Kidney (tissue), 14 donors: ENCODE data around the gene MAML3. TPM values are rescaled to one million over a fixed set of nuclear protein-coding genes. Genes with fewer than 3 reads are reported as not detected.

Source experiments
- DNase-seq, 5 donors: peaks; one replicate each; pipeline ENCODE4 v3.0.0-alpha.2; 2013 to 2020
- FAIRE-seq: peaks from 2 replicates; lab custom pipeline; 2012; peaks lifted over from hg19 to GRCh38; lab: Jason Lieb, UNC
- H3K27ac ChIP-seq, 2 donors: one replicate each; pipeline ENCODE4 v1.7.0; 2013; ENCODE audit warnings: low read depth in 2 of 2, low read length in 2 of 2, inconsistent platforms in 1 of 2
- H3K27me3 ChIP-seq: one replicate; pipeline ENCODE4 v1.7.1; 2013; ENCODE audit warnings: low read length, inconsistent platforms; ENCODE audit not compliant: control insufficient read depth, insufficient read depth
- H3K36me3 ChIP-seq, 3 donors: one replicate each; pipeline versions ENCODE4 v1.7.0 to v1.7.1; 2013; ENCODE audit warnings: low read length in 3 of 3, control low read depth in 1 of 3, inconsistent platforms in 1 of 3; ENCODE audit not compliant: insufficient read depth in 3 of 3, control insufficient read depth in 2 of 3
- H3K4me1 ChIP-seq, 3 donors: one replicate each; pipeline versions ENCODE4 v1.7.0 to v1.7.1; 2013; ENCODE audit warnings: low read length in 3 of 3, inconsistent platforms in 1 of 3, low read depth in 1 of 3; ENCODE audit not compliant: control insufficient read depth in 2 of 3, insufficient read depth in 2 of 3
- H3K4me3 ChIP-seq, 3 donors: one replicate each; pipeline versions ENCODE4 v1.7.0 to v1.8.1; 2013; ENCODE audit warnings: low read length in 3 of 3, control low read depth in 1 of 3, inconsistent platforms in 1 of 3
- H3K9ac ChIP-seq, 3 donors: one replicate each; pipeline versions ENCODE4 v1.7.0 to v1.7.1; 2013; ENCODE audit warnings: low read length in 3 of 3, control low read depth in 1 of 3, inconsistent platforms in 1 of 3
- H3K9me3 ChIP-seq, 3 donors: one replicate each; pipeline versions ENCODE4 v1.7.0 to v1.7.1; 2013; ENCODE audit warnings: low read length in 3 of 3, control low read depth in 1 of 3, inconsistent platforms in 1 of 3; ENCODE audit not compliant: control insufficient read depth in 2 of 3, insufficient read depth in 1 of 3
- CTCF ChIP-seq: IDR thresholded peaks from 3 replicates; pipeline ENCODE4 v1.5.1; 2012; ENCODE audit warnings: mild to moderate bottlenecking, moderate library complexity, borderline replicate concordance; ENCODE audit not compliant: insufficient read depth; ENCODE audit errors: extremely low read depth
- intact Hi-C: fragments of 100-400 bp; cut with DNase I; formaldehyde crosslinking; loops from one replicate; pipeline ENCODE4 v1.11.1; 2022
- polyA plus RNA-seq: library from polyadenylated mRNA; stranded (reverse); fragments of 350-450 nt; fragmentation: Illumina TruSeq; extraction: RNeasy Lipid Tissue Mini Kit (QIAGEN cat#74804); gene quantifications from one replicate; pipeline ENCODE4 v1.2.3, GENCODE V29; 2014; ENCODE audit warnings: low read depth, low replicate concordance; ENCODE audit not compliant: insufficient read depth
- total RNA-seq: library from RNA; stranded (reverse); fragmentation: NEBNext Ultra II Directional; extraction: Animal tissue kit (Norgen Biotek cat#: 25700); gene quantifications from one replicate; pipeline ENCODE4 v1.2.1, GENCODE V29; 2021
- donor health status: control.
- donor health status: control.
- donor health status: control.
- donor health status: control.
- donor health status: control.
- donor health status: DM: yes; HTN: yes; CAD: no.
- donor health status: Normal renal cell carcinoma (clear cell type).

The MAML3 gene
- total and polyA plus RNA-seq, 2 donors from 2014 or later = 1.4 to 10.4 TPM

- Histone ChIP-seq H3K4me3 (no peak overlapping the region), H3K4me1 (peaks cover 0 to 8% (median 0%) of the 10 kb centered on the region in 3 donors), H3K36me3 (no peaks in the 10 kb centered on the region), H3K27ac (no peak overlapping the region), H3K27me3 (no peaks in the 10 kb centered on the region), H3K9me3 (no peaks in the 10 kb centered on the region), H3K9ac (no peak overlapping the region)
- intact Hi-C loops = no loop called here
- DNase-seq = no peak
- TF ChIP-seq CTCF = no peak
- peak; percentile 69 for FAIRE-seq
Measured at GRCh38 chr4:139753686-139754085, 400.3 kb downstream of the MAML3 start.

GRCh38 chr4:139749835-139750498, 404.0 kb downstream of the MAML3 start:
- no peak for FAIRE-seq

GRCh38 chr4:139749338-139749737, 404.6 kb downstream of the MAML3 start:
- Histone ChIP-seq H3K4me1 (peaks cover 0 to 7% (median 0%) of the 10 kb centered on the region in 3 donors), H3K36me3 (no peaks in the 10 kb centered on the region), H3K4me3 (no peak overlapping the region), H3K9ac (no peak overlapping the region), H3K27me3 (no peaks in the 10 kb centered on the region), H3K27ac (no peak overlapping the region), H3K9me3 (no peaks in the 10 kb centered on the region)
- DNase-seq = no peak
- TF ChIP-seq CTCF = no peak
- no peak for FAIRE-seq
- intact Hi-C loops = no loop called here

More at GRCh38 chr4:139749835-139750498, 404.0 kb downstream of the MAML3 start:
- no peak for DNase-seq
- H3K36me3 ChIP-seq = no peaks in the 10 kb centered on the region
- H3K27me3 ChIP-seq = no peaks in the 10 kb centered on the region
- H3K9ac ChIP-seq = no peak overlapping the region
- no peak overlapping the region for H3K27ac ChIP-seq
- TF ChIP-seq CTCF = no peak
- no peak overlapping the region for H3K4me3 ChIP-seq
- peaks cover 0 to 8% (median 0%) of the 10 kb centered on the region in 3 donors for H3K4me1 ChIP-seq
- H3K9me3 ChIP-seq = no peaks in the 10 kb centered on the region
- intact Hi-C loops = no loop called here
